Prostate gland (tissue), 2 donors: ENCODE data around the gene ELMOD1. TPM values are rescaled to one million over a fixed set of nuclear protein-coding genes. Genes with fewer than 3 reads are reported as not detected.

Source experiments
- DNase-seq: peaks from one replicate; pipeline ENCODE4 v3.0.0-alpha.2; 2019; ENCODE audit warnings: low spot score
- H3K27ac ChIP-seq, 2 donors: fragments of 200-600 bp; sonication (generic); 2 replicates each; pipeline ENCODE4 v1.5.1; 2017 to 2019
- H3K27me3 ChIP-seq: fragments of 200-600 bp; sonication (generic); replicated peaks from 2 replicates; pipeline ENCODE4 v1.5.1; 2019; ENCODE audit not compliant: insufficient read depth
- H3K36me3 ChIP-seq, 2 donors: fragments of 200-600 bp; sonication (generic); 1 replicate in 1 of 2; 2 replicates in 1 of 2; pipeline versions ENCODE4 v1.5.1 to v1.8.1; 2017 to 2019
- H3K4me1 ChIP-seq: fragments of 200-600 bp; sonication (generic); replicated peaks from 2 replicates; pipeline ENCODE4 v1.5.1; 2019
- H3K4me3 ChIP-seq, 2 donors: fragments of 200-600 bp; sonication (generic); 2 replicates each; pipeline ENCODE4 v1.5.1; 2017 to 2019
- H3K9me3 ChIP-seq: fragments of 200-600 bp; sonication (generic); 2 replicates; pipeline ENCODE4 v1.5.1; 2017
- POLR2A ChIP-seq: fragments of 450-650 bp; IDR thresholded peaks from one replicate; pipeline ENCODE4 v1.6.1; 2016; ENCODE audit warnings: antibody characterized with exemption, mild to moderate bottlenecking
- POLR2AphosphoS5 ChIP-seq: sonication (generic); formaldehyde crosslinking; IDR thresholded peaks from one replicate; pipeline ENCODE4 v1.6.1; 2017; ENCODE audit warnings: antibody characterized with exemption
- WGBS: methylation state at CpG from one replicate; pipeline ENCODE4 v1.1.5; 2018; 5-methylcytosine and 5-hydroxymethylcytosine counted together
- intact Hi-C: fragments of 100-400 bp; cut with DNase I; formaldehyde crosslinking; loops from one replicate; pipeline ENCODE4 v1.14.2; 2022
- total RNA-seq, 2 donors: library from RNA; depleted of rRNA; stranded (reverse); fragments of >200 nt; gene quantifications; one replicate each; pipeline ENCODE4 v1.1.0, GENCODE V29; 2016
- TF ChIP-seq, protein P1 (sequence below), 4 experiments: fragments of 200-600 bp in 2 of 4; fragments of 450-650 bp in 2 of 4; sonication (generic) in 2 of 4; IDR thresholded peaks; 1 replicate in 3 of 4; 2 replicates in 1 of 4; pipeline ENCODE4 v1.5.1; 2016 to 2019; ENCODE audit warnings: antibody characterized with exemption in 4 of 4, mild to moderate bottlenecking in 2 of 4, moderate library complexity in 2 of 4

The ELMOD1 gene
- total RNA-seq: 1 to 10 TPM in 1 of 2 donors, under 1 TPM in 1; 0.36 to 4.0 TPM

DNA sequence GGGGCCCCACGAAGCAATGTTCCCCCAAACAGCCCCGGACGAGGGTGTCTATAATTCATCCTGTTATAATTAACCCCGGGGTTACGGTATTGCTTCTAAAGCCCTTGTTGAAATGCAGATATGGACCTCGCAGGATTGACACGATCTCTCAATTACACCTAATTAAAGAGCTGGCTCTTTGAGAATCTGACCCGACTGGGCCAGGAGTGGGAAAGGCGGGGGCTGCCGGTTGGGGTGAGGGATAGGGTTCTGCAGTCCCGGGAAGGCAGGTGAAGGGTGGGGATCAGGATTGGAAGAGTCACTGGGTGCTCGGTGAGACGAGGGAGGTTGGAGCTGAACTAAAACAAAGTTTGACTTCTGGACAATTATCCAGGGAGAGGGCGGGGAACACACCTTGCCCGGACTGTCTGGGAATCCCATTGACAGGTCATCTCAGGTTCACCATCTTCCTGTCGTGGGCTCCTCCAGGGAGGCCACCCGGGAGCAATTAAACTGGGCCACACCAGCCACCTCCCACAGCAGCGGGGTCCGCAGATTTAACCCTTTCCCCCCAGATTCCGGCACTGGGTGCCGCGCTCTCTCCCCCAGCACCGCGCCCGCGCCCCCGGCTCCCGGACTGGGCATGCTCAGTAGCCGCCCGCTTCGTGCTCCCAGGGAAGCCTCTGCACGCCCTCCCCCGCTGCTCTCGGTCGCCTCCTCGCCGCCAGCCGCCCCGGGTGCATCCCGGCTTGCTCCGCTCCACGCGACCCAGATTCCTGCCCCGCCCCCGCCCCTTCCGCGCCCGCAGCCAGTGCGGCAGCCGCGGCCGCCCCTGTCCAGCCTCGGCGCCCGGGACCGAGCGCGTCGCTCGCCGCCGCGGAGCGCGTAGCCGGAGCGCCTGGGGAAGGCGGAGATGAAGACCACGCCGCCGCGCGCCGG, at the start of gene ELMOD1:
TSS of gene ELMOD1 (plus strand) at position 688 of the 918 bp plus-strand sequence. CDS start 27,043 bp downstream, outside the sequence.
- H3K36me3 ChIP-seq: no peaks in the 10 kb centered on the region
- H3K27ac ChIP-seq: no peak within 1 kb of the TSS
- H3K9me3 ChIP-seq: no peaks in the 10 kb centered on the region
- under 1% methylated on average over 70 of the region's 74 CpGs for WGBS
- peaks cover 5% of the 10 kb centered on the region for H3K4me1 ChIP-seq
- no peak for DNase-seq
- peak within 1 kb of the TSS; percentile 39 to 49 for H3K4me3 ChIP-seq
- H3K27me3 ChIP-seq: peaks cover 4% of the 10 kb centered on the region
- intact Hi-C loops: no loop called here
- no peak for TF ChIP-seq POLR2AphosphoS5
- TF ChIP-seq, protein P1, sequence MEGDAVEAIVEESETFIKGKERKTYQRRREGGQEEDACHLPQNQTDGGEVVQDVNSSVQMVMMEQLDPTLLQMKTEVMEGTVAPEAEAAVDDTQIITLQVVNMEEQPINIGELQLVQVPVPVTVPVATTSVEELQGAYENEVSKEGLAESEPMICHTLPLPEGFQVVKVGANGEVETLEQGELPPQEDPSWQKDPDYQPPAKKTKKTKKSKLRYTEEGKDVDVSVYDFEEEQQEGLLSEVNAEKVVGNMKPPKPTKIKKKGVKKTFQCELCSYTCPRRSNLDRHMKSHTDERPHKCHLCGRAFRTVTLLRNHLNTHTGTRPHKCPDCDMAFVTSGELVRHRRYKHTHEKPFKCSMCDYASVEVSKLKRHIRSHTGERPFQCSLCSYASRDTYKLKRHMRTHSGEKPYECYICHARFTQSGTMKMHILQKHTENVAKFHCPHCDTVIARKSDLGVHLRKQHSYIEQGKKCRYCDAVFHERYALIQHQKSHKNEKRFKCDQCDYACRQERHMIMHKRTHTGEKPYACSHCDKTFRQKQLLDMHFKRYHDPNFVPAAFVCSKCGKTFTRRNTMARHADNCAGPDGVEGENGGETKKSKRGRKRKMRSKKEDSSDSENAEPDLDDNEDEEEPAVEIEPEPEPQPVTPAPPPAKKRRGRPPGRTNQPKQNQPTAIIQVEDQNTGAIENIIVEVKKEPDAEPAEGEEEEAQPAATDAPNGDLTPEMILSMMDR (IDR thresholded peaks at IDR 0.05): no peak
- no peak for TF ChIP-seq POLR2A

DNA sequence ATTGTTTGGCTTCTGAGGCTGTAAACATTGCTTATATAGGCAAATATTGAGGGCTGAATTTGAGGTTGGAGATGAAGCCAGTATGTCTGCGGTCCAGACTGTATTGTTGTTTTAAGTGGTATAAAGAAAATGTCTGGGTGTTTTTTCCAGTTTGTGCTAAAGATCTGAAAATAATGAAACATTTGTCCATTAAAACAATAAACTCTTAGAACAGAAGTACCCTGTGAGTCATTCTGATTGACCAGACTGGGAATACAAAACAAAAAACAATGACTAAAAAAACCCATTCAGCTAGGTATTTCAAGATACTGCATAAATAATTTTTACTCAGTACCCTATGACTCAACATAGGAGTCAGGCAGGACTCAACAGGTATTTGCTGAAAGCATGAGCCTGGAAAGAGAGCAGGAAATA, 45.8 kb upstream of the ELMOD1 start:
- no peak for TF ChIP-seq POLR2A
- no peak for TF ChIP-seq POLR2AphosphoS5
- H3K36me3 ChIP-seq: no peaks in the 10 kb centered on the region
- no peak overlapping the region for H3K4me3 ChIP-seq
- H3K27ac ChIP-seq: no peak overlapping the region
- intact Hi-C loops: no loop called here
- H3K4me1 ChIP-seq: no peaks in the 10 kb centered on the region
- H3K27me3 ChIP-seq: no peaks in the 10 kb centered on the region
- no peaks in the 10 kb centered on the region for H3K9me3 ChIP-seq
- DNase-seq: no peak
- WGBS: 62% methylated on average over 1 of the region's 1 CpG

DNA sequence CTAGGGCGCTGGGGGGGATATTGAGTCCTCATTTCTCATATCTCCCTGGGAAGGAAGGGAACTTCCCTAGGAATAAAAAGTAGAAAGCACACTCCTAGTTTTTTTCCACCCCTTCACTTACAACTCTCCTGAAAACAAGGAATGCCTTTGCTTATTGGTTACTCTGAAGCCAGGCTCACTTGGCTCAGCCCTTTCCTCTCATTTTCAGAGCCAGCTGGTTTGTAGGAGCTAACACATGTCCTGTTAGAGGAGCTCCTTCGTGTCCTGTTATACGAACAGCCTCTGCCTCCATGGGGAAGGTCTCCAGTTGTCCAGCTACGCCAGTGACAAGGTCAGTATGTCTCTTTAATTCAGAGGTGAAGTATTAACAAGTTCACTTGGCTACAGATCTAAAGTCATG, 43.0 kb upstream of the ELMOD1 start:
- Histone ChIP-seq H3K4me1 (no peaks in the 10 kb centered on the region), H3K27ac (no peak overlapping the region), H3K27me3 (no peaks in the 10 kb centered on the region), H3K9me3 (no peaks in the 10 kb centered on the region), H3K36me3 (no peaks in the 10 kb centered on the region), H3K4me3 (no peak overlapping the region)
- no peak for DNase-seq
- WGBS: 82% methylated on average over 4 of the region's 4 CpGs
- intact Hi-C loops: no loop called here
- TF ChIP-seq, protein P1 (IDR thresholded peaks at IDR 0.05): no peak
- TF ChIP-seq POLR2A (no peak), POLR2AphosphoS5 (no peak)

DNA sequence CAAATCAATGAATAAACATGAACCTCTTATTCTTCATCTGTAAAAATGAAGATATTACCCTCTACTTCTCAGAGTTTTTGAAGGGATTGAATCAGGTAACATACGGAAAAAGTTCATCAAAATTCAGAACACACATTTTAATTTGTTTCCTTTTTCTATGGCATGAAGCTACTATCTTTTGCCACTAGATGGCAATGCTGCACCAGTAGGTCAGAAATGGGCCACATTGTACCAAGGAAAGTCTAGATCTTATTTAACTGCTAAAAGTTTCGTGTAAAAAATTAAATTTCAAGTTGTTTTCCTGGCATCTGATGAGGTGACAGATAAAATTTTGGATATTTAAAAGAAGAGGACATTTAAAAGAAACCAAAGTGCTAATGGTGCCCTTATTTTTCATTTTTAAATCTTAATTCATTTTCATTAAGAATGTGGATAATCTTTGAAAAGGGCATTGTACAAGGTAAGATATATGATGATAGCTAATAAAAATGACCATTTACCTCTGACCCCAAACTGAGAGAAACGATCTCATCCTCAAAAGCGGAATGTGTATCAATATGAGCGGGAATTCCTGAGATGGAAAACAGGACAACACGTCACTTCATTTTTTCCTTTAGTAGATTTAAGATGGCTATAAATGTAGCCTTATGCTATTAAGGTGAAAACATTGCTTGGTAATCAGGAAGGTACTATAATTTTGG, 41.5 kb upstream of the ELMOD1 start:
- WGBS: 63% methylated on average over 6 of the region's 6 CpGs
- Histone ChIP-seq H3K36me3 (no peaks in the 10 kb centered on the region), H3K9me3 (no peaks in the 10 kb centered on the region), H3K4me1 (no peaks in the 10 kb centered on the region), H3K27me3 (no peaks in the 10 kb centered on the region), H3K4me3 (no peak overlapping the region), H3K27ac (no peak overlapping the region)
- intact Hi-C loops: no loop called here
- TF ChIP-seq POLR2A: no peak
- TF ChIP-seq, protein P1 (IDR thresholded peaks at IDR 0.05): peak; percentile 15 to 75 (median 62)
- DNase-seq: no peak

DNA sequence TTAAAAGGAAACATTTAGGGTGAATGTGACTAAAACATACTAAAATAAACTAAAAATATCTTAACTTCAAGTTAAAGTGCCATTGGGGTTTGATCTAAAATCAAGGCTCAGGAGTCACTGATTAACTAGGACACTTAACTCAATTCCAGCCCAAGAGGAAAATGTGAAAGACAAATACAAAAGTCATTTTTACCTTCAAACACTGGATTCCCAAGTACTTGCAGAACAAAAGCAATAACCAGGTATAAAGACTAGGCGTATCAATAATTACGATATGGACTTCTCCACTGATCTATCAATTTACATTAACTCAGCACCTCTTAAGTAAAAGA, 41.0 kb upstream of the ELMOD1 start:
- WGBS: 98% methylated on average over 2 of the region's 2 CpGs
- Histone ChIP-seq H3K27me3 (no peaks in the 10 kb centered on the region), H3K4me1 (no peaks in the 10 kb centered on the region), H3K36me3 (no peaks in the 10 kb centered on the region), H3K27ac (no peak overlapping the region), H3K4me3 (no peak overlapping the region), H3K9me3 (no peaks in the 10 kb centered on the region)
- TF ChIP-seq POLR2A: no peak
- no peak for TF ChIP-seq POLR2AphosphoS5
- no peak for DNase-seq
- intact Hi-C loops: no loop called here
